ENCODE measurements around the gene ADGRF4.

DNA sequence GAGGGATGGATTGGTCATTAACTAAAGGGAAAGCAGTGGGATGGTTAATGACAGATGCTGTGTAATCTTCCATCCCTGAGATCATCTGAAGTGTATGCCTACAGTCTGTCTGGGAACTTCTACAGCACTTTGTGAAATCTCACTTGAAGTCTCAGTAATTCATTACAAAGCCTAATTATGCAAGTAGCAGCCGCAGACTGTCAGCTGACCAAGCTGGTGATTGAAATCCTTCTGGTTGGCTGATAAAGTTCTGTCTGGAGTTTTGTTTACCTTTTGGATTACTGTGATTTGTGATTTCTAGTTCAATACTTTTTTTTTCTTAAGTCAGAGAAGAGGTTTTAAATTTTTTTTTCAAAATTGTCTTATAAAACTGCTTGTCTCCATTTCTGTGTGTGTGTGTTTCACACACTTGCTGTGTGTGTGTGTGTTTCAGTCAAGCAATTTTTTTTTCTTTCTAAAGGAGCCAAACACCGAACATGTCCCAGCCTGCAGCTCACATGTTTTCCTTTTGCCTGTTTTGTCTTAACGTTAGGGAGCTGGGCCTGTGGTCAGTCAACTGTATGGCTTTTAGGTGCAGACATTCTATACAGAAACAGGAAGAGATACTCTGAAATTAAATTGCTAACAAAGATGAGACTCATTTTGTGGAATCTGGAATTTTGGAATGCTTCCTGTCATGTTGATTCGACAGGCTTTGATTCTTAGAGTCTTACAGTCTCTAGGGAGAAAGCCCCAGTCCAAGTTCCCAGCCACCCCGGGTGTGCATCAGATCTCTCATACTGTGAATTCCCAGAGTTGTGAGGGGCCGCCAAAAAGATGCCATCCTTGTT is 28.5 kb upstream of the ADGRF4 start:
- no peak for TF ChIP-seq TAF1 (IDR thresholded peaks at IDR 0.05; ENCODE audit: low read depth)
- TF ChIP-seq POLR2AphosphoS5 (IDR thresholded peaks at IDR 0.05): no peak
- TF ChIP-seq MXI1 (conservative IDR thresholded peaks at IDR 0.05; ENCODE audit: poor library complexity, severe bottlenecking): no peak
